GM21390 (cell line): ENCODE measurements around the gene TMEM271.
"Not testable (repeated sequence)": the region's sequence is repeated elsewhere in the genome, so short reads cannot be mapped to it uniquely, and the experiment has no call there.

Experiments used
- ATAC-seq: cut with Tn5 transposase; IDR thresholded peaks from one replicate; pipeline ENCODE4 v1.9.1; 2021; ENCODE audit not compliant: unreplicated experiment

The TMEM271 gene

GRCh38 chr4:610411-611261, 34.5 kb upstream of the TMEM271 start:
- ATAC-seq, result no peak

- no peak for ATAC-seq
Observed at GRCh38 chr4:609400-610050, 33.4 kb upstream of the TMEM271 start.

GRCh38 chr4:608236-608635, 32.1 kb upstream of the TMEM271 start:
- no peak for ATAC-seq

GRCh38 chr4:605702-606425, 29.8 kb upstream of the TMEM271 start:
- no peak for ATAC-seq

GRCh38 chr4:604131-604530, 28.0 kb upstream of the TMEM271 start:
- ATAC-seq, result no peak

DNA sequence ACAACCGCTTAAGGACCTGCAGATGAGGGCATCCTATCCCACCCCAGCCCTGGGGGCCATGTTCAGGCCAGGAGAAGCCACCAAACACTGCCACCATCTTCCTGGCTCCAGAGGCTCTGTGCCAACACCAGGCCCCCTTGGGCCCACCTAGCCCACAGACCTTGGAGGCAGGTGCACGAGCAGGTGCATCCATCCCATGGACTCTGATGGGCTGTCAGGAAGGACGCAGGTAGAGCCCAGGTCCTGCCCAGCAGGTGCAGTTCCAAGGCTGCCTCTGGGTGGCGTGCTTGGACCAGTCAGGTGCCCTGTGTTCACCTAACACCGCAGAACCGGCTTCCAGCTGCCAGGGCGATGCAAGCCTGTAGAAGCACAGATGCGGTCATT, 26.5 kb upstream of the TMEM271 start:
- no peak for ATAC-seq

DNA sequence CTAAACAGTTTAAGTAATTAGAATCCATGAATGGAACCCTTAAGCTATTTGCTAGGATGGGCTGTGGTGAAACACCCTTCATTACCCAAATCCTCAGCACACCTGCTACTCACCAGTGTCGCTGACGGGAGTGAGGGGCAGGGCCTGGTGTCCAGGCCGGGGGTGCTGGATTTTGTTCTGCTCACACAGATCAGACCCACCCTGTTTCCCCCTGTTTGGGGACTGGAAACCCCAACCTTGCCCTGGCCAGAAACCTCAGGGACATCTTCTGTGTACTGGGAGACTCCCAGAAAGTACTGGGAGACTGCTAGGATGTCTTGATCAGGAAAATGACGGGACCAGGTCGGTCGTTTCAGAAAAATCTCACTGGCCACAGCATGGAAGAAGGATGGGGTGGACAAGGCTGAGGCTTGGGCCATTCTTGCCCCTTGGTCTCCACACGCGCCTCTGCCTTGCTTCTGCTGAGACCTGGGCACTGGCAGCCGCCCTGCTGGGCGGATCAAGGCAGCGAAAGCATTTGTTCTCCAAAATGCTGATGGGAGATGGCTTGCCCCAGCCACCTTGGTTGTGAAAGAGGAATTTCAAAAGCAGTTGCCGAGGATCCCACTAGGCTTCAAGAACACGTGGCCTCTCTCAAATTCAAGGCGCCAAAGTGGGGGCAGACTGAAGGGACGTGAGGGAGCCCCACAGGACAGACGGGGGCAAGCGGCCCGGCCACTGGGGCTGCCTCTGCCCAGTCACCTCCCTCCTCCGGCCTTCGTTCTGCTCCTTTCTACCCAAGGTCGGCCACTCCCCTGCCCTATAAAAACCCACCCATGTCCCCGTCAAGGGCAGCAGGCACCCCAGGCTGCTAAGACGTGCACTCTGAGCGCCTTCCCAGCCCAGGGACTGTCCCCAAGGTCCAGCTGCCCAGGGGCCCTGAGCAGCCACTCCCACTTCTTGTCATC, 25.8 kb upstream of the TMEM271 start:
- ATAC-seq, result no peak

- no peak for ATAC-seq
Observed at GRCh38 chr4:600850-601515, 24.9 kb upstream of the TMEM271 start.

DNA sequence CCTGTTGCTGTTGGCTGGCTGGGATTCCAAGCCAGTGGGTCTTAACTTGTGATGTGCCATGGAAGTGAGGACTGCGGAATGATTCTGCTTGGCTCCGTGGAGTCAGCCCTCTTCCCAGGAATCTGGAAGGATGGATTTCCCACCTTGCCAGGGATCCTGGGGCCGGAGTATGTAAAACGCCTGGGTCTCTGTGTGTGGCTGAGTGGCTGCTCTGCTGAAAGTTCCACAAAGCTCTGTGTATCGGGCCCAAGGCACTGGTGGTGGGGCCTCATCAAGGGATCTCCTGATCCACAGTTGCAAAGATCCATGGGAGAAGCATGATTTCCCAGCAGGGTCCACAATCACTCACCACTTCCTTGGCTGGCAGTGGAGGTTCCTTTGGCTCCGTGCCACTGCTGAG, 24.1 kb upstream of the TMEM271 start:
- no peak for ATAC-seq

DNA sequence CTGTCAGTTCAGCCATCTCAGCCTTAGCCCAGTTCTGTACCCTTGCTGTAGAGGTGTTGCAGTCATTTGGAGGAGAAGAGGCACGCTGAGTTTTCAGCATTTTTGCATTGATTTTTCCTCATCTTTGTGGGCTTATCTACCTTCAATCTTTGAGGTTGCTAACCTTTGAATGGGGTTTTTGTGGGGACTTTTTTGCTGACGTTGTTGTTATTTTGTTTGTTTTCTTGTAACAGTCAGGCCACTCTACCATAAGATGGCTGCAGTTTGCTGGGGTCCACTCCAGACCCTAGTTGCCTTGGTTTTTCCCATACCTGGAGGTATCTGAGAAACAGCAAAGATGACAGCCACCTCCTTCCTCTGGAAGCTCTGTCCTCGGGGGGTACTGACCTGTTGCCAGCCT, 22.8 kb upstream of the TMEM271 start:
- ATAC-seq, result no peak

- ATAC-seq, result no peak
Observed at GRCh38 chr4:592825-593520, 16.9 kb upstream of the TMEM271 start.

DNA sequence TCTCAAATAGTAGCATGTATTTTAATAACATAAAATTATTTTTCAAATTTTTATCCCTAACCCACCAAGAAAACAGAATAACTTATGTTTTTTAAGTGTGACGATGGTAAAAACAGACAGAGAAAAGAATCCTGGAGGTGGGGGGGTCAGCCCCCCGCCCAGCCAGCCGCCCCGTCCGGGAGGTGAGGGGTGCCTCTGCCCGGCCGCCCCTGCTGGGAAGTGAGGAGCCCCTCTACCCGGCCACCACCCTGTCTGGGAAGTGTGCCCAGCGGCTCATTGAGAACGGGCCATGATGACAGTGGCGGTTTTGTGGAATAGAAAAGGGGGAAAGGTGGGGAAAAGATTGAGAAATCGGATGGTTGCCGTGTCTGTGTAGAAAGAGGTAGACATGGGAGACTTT, 16.1 kb upstream of the TMEM271 start:
- ATAC-seq, result not testable (repeated sequence)

GRCh38 chr4:590313-590841, 14.3 kb upstream of the TMEM271 start:
- no peak for ATAC-seq

DNA sequence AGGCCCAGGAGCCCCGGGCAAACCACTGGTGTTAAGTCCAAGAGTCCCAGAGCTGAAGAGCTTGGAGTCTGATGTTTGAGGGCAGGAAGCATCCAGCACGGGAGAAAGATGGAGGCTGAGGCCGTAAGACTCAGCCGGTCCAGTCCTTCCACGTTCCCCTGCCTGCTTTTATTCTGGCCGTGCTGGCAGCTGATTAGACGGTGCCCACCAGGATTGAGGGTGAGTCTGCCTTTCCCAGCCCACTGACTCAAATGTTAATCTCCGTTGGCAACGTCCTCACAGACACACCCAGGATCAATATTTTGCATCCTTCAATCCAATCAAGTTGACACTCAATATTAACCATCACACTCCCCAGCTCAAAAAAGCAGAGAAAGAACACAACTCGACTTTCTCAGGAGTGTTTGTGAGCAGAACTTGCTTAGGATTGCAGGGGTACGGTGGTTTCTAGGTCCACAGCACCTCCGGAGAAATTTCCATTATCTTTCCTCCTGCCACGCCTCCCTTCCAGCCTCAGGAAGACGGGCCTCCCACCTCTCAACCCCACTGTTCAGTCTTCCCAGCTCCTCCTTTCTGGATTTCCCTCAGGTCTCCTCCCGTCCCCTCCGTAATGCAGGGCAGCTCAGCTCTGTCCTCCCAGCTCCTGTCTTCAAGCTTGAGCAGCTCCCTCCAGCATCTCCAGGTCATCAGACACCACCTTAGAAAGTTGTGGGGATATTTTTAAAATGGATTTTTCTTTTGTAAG, 13.3 kb upstream of the TMEM271 start:
- ATAC-seq, result no peak

DNA sequence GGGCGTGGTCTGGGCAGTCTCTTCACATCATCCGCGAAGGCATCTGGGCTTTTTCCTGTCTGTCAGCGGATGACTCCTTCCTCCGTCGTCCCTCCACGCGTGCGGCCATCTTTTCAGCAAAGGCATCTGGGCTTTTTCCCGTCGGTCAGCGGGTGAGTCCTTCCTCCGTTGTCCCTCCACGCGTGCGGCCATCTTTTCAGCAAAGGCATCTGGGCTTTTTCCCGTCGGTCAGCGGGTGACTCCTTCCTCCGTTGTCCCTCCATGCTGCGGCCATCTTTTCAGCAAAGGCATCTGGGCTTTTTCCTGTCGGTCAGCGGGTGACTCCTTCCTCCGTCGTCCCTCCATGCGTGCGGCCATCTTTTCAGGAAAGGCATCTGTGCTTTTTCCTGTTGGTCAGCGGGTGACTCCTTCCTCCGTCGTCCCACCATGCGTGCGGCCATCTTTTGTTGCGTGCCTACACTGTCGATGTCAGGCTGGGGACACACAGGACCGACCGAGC, 12.3 kb upstream of the TMEM271 start:
- ATAC-seq, result no peak

DNA sequence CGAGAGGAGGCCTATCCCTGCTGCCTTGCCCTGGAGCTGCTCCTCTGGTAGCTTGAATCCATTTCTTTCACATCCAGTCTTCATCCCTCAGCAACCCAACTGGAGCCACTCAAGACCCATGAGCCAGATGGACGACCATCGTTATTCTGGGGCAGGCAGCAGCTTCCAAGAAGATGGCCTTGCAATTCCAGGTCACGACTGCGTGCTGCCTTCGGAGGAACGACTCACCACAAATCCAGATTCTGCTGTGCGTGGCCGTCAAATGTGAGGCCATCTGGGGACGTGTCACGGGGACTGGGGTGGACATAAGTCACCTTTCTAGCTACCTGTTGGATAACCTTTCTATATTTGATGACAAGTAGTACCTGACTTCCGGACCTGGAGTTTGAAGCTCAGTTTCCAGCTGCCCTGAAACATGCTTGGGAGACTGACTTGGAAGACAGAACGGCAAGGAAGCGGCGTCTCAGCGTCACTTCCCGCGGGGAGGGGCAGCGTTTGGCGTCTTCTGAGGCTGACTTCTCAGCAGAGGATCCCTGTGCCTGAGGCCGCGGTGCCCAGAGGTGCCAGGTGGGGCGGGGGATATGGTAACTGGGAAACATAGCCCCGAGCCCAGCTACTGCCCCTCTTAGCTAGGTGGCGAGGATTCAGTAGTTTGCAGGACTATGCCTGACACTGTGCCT, 11.7 kb upstream of the TMEM271 start:
- ATAC-seq, result no peak

GRCh38 chr4:583820-584219, 7.7 kb upstream of the TMEM271 start:
- ATAC-seq, result no peak

DNA sequence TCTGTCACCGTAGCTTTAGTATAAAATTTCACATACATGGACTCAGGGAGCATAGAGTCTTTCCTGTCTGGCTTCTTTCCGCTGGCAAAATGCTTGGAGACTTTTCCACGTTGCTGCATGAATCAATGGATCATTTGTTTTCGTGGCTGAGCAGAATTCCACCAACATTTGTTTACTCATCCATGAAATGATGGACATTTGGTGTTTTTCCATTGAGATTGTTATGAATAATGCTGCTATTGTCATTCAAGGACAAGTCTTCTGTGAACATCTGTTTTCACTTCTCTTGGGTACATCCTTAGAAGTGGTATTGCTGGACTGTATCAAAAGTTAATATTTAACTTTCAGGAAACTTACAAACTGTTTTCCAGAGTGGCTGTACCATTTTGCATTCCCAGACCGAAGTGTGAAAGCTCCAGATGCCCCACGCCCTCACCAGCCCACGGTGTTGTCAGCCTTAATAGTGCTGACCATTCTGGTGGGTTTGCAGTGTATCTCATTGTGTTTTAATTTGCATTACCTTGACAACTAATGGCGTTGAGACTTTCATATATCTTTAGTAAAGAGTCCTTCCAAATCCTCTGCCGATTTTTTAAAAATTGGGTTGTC, 5.8 kb upstream of the TMEM271 start:
- ATAC-seq, result no peak
